A673 (cell line): ENCODE measurements around the gene HSPB3.
"Not testable (repeated sequence)": the region's sequence is repeated elsewhere in the genome, so short reads cannot be mapped to it uniquely, and the experiment has no call there.

Experiments used
- EZH2 ChIP-seq: fragments of 200-600 bp; sonication (generic); IDR thresholded peaks from 2 replicates; pipeline ENCODE4 v1.6.1; 2017; ENCODE audit warnings: borderline replicate concordance, low read depth, mild to moderate bottlenecking, mixed read lengths, antibody characterized with exemption, low read length; ENCODE audit not compliant: poor library complexity, severe bottlenecking
- TF ChIP-seq, protein P1 (sequence below): fragments of 300-800, 200-600 bp; sonication (generic); conservative IDR thresholded peaks from 2 replicates; pipeline ENCODE4 v1.5.1; 2017; ENCODE audit warnings: low read depth, mild to moderate bottlenecking, antibody characterized with exemption, low read length, moderate library complexity, mixed read lengths

GRCh38 chr5:54419573-54420423 is 35.7 kb upstream of the HSPB3 start:
- TF ChIP-seq, protein P1, sequence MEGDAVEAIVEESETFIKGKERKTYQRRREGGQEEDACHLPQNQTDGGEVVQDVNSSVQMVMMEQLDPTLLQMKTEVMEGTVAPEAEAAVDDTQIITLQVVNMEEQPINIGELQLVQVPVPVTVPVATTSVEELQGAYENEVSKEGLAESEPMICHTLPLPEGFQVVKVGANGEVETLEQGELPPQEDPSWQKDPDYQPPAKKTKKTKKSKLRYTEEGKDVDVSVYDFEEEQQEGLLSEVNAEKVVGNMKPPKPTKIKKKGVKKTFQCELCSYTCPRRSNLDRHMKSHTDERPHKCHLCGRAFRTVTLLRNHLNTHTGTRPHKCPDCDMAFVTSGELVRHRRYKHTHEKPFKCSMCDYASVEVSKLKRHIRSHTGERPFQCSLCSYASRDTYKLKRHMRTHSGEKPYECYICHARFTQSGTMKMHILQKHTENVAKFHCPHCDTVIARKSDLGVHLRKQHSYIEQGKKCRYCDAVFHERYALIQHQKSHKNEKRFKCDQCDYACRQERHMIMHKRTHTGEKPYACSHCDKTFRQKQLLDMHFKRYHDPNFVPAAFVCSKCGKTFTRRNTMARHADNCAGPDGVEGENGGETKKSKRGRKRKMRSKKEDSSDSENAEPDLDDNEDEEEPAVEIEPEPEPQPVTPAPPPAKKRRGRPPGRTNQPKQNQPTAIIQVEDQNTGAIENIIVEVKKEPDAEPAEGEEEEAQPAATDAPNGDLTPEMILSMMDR: peak; percentile 87
- TF ChIP-seq EZH2: not testable (repeated sequence)
